ENCODE results near the gene CERS6.
A peak's percentile ranks its signal among the peaks of the same experiment; 100 is the strongest.

Gene CERS6

GRCh38 chr2:168573128-168573903 is 117.2 kb downstream of the CERS6 start:
- no peak for ATAC-seq

- no peak for ATAC-seq
Observed at GRCh38 chr2:168574856-168575630, 119.0 kb downstream of the CERS6 start.

- no peak for ATAC-seq
Observed at GRCh38 chr2:168577885-168578284, 121.8 kb downstream of the CERS6 start.

DNA sequence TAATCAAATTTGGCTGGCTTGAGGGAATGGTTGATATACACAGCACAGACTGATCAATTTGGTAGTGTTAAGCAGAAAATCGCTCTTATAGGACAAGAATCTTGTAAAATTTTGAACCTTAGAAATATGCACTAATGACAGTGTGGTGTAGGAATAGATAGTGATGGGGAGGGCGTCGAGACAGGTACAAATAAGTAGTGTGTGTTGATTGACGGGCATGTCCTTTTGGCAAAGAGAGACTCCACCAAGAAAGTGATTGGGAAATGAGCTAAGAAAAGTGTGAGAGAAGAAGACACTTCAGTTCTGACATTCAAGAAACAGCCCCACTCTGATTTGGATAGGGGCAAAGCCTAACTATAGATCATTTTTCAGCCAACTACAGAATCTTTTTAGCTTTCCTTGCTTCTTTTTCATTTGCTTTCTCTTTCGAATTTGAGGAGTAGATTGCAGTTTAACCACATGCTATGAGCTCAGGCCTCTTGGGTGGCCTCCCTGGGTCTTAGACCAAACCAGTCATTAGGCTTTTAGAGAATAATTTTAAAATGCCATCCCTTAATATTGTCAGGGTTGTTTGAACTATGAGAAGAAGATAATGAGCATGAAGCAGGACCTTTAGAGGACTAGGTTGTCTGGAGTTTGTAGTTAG is 127.1 kb downstream of the CERS6 start:
- ATAC-seq = no peak

GRCh38 chr2:168583710-168584521 is 127.8 kb downstream of the CERS6 start:
- ATAC-seq = no peak

GRCh38 chr2:168584911-168585310 is 128.8 kb downstream of the CERS6 start:
- no peak for ATAC-seq

- no peak for ATAC-seq
Observed at GRCh38 chr2:168585700-168586099, 129.6 kb downstream of the CERS6 start.

GRCh38 chr2:168587307-168587706 is 131.2 kb downstream of the CERS6 start:
- ATAC-seq = no peak

DNA sequence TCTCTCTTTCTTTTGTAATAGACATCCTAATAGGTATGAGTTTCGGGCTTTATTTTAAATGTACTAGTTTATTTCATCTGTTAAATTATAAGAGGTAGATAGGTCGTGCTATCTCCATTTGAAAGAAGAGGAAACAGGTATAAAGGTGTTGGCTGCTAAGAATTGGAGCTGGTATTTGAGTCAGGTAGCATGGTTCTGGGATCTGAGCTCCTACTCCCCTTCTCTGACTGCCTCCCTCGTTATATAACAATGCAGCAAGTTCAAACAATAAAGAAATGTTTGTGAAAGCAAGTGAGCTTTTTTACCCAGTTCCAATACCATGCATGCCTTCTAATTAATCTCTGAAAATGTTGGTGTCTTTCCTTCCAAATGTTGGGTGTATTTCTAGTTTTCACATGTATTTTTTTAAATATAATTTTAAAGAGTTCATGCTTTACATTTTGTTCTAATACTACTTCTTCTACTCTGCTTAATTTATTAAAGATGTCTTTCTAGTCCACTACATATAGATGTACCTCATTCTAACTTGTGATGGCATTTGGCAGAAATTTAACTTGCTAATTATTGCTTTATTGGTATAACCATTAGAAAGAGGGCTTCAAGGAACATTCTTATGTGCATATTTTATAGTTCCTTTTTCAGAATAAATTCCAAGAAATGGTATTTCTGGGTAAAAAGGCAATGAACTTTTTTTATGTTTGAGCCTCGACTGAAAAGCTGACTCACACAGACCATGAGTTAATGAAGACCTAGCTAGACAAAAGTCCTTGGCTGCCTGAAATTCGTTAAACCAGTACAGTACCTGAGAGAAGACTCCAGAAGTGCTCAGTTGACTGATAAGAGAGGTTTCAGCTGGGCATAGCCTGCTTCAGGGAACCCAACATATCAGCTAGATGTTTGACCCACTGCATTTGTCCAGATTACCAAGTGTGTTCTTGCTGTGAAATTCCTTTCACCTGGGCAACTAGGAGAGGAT is 133.5 kb downstream of the CERS6 start:
- ATAC-seq = no peak

DNA sequence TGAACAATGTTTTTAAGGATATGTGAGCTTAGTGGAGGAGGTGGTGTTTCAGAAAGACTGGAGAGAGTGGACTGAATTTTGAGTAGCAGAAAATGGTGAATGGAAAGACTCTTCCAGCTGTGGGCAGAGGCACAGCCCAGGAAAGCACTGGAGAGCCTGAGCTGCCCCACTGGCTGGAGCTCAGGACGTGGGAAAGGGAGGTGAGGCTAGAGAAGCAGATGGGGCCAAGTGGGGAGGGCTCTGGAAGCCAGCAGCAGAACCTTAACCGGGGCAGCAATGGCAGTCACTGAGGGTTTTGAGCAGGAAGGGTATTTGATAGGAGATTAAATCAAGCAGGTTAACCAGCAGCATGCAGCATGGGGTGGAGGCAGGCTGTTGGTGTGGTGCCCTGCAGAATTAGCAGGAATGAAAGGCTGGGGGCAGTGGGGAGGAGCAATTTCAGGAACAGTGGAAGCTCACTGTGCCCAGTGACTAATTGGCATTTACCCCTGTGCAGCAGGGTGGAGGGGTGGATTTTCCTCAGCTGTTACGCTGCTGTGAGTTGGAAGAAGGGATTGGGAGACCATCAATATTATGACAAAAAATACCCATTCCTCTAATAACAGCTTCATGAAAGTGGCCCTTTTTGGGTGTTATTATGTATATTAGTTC is 136.2 kb downstream of the CERS6 start:
- ATAC-seq = no peak

DNA sequence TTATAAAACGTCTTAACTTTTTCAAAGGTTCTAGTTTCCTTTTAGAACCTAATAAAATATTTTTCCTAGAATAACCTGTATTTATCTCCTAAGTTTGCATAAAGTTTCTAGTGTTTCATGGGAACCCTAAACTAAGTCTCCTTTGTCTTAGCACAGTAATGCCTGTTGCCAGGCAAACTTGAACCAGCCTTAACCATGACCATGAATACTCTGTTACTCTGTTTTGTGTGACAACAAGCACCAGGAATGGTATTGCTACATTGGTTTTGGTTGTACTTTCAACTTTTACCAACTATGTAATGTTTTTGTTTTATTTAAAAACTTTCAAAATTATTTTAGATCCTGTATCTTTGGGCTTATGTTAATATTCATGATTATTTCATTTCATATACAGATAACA is 137.6 kb downstream of the CERS6 start:
- no peak for ATAC-seq

GRCh38 chr2:168594778-168595177 is 138.7 kb downstream of the CERS6 start:
- ATAC-seq = no peak

DNA sequence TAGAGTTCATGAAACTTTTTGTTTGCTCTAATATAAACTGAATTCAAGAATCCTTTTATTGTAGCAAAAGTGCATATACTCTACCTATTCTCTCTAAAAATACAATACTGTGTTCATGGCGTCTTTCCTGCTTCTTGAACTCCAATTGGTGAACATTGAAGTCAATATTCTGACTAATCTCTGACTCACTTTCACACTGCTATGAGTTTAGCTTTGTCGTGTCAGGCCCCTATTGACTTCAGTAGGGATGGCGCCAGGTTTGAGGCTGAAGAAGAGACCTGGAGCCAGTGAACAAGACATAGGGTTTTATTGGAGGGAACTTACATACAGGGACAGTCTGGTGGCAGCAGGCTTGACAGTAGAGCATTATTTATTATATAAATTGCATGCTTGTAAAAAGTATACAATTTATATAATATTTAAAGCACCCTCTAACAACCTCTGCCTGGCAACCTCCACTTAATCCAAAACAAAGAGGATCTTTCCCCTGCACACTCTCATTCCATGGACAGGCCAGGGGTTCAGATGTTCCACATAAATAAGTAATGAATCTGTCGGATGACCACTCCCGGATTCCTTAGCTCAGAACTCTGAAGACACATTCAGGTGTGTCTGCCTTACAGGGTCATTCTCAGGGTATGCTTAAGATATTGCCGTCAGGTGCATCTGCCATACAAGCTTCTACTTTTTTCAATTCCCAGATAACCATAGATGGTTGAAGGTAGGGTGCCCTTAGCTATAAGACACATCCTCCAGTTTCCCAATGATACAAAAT is 141.0 kb downstream of the CERS6 start:
- ATAC-seq = peak in 1 of 2 donors; percentile 51

DNA sequence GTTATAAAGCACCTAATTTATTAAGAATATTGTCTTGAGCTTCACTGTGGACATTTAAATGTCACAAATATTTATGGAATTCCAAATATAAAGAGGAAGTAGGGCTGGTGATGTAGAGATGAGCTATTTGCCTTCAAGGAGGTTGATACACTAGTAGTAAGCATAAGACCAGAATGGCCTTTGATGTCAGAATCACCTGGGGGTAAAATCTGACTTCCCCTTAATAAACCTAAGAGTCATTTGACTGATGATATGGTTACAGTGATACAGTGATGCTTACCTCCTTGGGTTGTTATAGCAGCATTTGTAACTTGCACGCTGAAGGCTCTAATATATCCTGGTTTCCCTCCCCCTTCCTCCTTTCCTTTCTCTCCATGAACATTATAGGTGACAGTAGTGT is 143.7 kb downstream of the CERS6 start:
- ATAC-seq = no peak

DNA sequence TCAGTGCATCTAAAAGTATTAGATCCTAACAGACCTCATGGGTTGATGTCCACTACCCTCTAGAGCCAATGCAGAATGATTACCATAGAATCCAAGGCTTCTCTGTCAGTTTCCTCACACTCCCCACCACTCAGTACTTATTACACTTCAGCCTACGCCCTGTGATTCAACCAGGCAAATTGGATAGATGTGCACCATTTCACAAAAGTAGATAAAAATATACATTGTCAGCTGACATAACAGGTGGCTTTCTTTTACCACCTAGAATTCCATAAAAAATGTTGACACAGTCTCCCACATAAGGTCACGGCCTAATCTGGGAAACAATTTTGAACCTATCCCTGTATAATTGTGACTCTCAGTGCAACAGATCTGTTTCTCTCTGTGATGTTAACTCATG is 144.9 kb downstream of the CERS6 start:
- no peak for ATAC-seq

DNA sequence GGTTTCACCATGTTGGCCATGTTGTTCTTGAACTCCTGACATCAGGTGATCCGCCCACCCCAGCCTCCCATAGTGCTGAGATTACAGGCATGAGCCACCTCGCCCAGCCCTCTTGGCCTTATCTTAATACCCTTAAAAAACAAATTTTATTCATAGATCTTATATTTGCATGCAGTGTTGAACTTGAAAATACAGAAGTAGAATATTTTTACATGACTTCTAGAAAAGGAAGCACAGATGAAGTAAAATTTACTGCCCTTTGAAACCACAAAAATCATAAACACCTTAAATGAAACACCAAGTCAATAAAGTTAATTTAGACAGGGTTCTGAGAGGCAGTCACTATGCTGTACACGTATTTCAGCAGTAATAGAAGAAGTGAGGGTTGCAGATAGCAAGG is 145.7 kb downstream of the CERS6 start:
- ATAC-seq = no peak

- ATAC-seq = no peak
Observed at GRCh38 chr2:168602379-168602778, 146.3 kb downstream of the CERS6 start.

DNA sequence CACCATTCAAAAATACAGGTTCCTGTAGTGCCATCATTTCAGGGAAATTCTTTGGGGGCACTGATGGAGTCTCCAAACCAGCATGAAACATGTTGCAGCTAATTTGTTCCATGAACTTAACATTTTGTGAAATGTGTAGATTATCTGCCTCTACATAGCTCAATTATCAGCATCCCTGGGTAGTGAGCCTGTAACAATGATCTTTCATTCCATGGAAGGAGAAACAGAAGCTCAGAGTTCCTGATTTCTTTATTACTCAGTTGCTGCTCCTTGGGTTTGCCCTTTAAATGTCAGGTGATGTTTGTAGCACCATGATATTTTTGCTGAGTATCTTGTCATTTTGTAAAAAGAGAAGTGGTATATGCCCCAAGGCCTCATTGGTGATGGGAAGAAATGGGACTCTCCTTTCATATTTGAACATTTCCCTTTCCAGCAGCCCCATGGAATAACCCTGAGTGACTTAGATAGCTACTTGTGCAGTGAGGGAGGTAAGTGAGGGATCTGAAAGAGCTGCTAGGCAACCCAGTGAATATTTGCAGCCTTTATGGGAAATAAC is 146.9 kb downstream of the CERS6 start:
- ATAC-seq = peak; percentile 13 to 28

DNA sequence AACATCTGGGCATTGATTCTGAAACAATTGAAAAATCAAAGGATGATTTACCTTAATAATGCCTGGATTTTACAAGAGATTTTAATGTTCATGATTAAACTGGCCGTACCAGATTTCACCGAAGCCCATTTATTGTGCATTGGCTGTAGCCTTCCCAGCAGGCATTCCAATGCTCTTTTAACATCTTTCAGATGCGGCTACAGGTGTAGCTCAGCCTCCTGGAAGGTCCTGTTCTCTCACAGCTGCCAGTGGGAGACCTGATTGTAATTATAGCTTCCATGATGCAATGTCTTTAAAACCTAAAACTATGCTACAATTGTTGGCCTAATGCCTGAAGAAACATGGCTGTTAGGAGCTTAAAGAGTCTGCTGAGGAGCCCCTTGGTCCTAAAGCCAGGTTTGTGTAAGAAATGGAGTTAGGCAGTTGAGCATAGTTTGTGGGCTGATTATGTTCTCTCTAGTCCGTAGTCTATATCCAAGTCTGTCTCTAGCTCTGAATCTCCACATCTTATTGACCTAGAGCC is 147.4 kb downstream of the CERS6 start:
- no peak for ATAC-seq

DNA sequence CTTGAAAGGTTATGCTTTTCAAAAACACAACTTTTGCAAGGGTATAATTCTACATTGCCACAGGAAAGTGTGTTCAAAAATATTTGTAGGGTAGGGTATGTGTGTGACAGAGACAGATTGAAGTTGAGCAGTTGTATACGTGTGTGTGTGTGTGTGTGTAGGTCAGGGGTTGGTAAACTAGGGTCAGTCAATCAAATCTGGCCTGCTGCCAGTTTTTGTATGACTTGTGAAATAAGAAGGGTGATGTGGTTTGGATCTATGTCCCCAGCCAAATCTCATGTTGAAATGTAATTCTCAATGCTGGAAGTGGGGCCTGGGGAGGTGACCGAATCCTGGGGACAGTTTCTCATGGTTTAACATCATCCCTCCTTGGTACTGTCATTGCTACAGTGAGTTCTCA is 148.2 kb downstream of the CERS6 start:
- no peak for ATAC-seq
